Measurements from ENCODE around the gene TM4SF4. TPM values are rescaled to one million over a fixed set of nuclear protein-coding genes. Genes with fewer than 3 reads are reported as not detected.

TM4SF4 gene, protein sequence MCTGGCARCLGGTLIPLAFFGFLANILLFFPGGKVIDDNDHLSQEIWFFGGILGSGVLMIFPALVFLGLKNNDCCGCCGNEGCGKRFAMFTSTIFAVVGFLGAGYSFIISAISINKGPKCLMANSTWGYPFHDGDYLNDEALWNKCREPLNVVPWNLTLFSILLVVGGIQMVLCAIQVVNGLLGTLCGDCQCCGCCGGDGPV
- 0.89 and 2.4 TPM in 2 replicates for total RNA-seq

DNA sequence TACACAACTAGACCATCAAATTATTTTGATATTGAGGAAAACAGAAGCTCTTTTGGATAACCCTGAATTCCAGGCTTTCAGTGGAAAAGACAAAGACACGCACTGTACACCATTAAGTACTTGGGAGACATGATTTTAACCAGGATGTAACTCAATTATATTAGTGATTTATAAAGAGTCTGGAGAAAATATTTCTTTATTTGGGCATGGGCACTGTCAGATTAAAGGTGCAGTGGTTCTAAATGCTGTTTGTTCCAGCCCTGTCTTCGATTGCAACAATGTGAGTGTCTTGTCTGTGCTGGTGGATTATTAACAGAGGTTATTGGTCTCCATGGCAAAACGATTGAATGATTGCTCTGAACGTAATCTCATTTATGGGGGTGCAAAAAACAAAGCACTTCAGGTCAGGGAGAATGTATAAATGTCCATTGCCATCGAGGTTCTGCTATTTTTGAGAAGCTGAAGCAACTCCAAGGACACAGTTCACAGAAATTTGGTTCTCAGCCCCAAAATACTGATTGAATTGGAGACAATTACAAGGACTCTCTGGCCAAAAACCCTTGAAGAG is at the start of gene TM4SF4:
Gene TM4SF4 (plus strand): TSS at position 448 of the 568 bp plus-strand sequence. CDS start 181 bp downstream, outside the sequence.

Other genes starting within 250 kb of the TM4SF4 start
- 0.07 and 0.72 TPM in 2 replicates for gene TM4SF18, start 141.1 kb upstream of the TM4SF4 start, total RNA-seq
- gene TM4SF1, start 97.0 kb upstream of the TM4SF4 start, total RNA-seq, result 314 and 726 TPM in 2 replicates
- 103 and 128 TPM in 2 replicates for gene WWTR1, start 183.3 kb downstream of the TM4SF4 start, total RNA-seq